Lung (tissue), 12 donors: ENCODE results near the gene TTBK2. TPM values are rescaled to one million over a fixed set of nuclear protein-coding genes. Genes with fewer than 3 reads are reported as not detected.

Experiments used
- ATAC-seq: fragments of 200-7000 bp; cut with Tn5 transposase; one replicate; pipeline ENCODE4 v1.9.1; 2020; ENCODE audit warnings: moderate number of reproducible peaks; ENCODE audit not compliant: insufficient read depth, low FRiP score
- DNase-seq, 3 donors: peaks; one replicate each; pipeline ENCODE4 v3.0.0-alpha.2; 2013 to 2017
- H3K27ac ChIP-seq, 2 donors: one replicate each; pipeline ENCODE4 v1.5.1; 2013; ENCODE audit warnings: mild to moderate bottlenecking in 2 of 2, moderate library complexity in 2 of 2, control low read depth in 1 of 2, inconsistent platforms in 1 of 2, low read depth in 1 of 2, low read length in 1 of 2
- H3K27me3 ChIP-seq, 3 donors: one replicate each; pipeline ENCODE4 v1.5.1; 2013; ENCODE audit warnings: low read length in 2 of 3; ENCODE audit not compliant: control insufficient read depth in 3 of 3, insufficient read depth in 3 of 3
- H3K36me3 ChIP-seq, 4 donors: one replicate each; pipeline ENCODE4 v1.5.1; 2013; ENCODE audit warnings: low read length in 4 of 4, mild to moderate bottlenecking in 1 of 4, moderate library complexity in 1 of 4; ENCODE audit not compliant: control insufficient read depth in 4 of 4, insufficient read depth in 4 of 4
- H3K4me1 ChIP-seq, 5 donors: one replicate each; pipeline ENCODE4 v1.5.1; 2013; ENCODE audit warnings: low read length in 5 of 5, mild to moderate bottlenecking in 2 of 5, moderate library complexity in 1 of 5; ENCODE audit not compliant: control insufficient read depth in 5 of 5, insufficient read depth in 5 of 5
- H3K4me3 ChIP-seq: one replicate; pipeline ENCODE4 v1.5.1; 2013; ENCODE audit warnings: mild to moderate bottlenecking, control low read depth, moderate library complexity
- H3K9ac ChIP-seq, 2 donors: one replicate each; pipeline ENCODE4 v1.5.1; 2013; ENCODE audit warnings: low read length in 2 of 2, control low read depth in 1 of 2; ENCODE audit not compliant: insufficient read depth in 1 of 2
- H3K9me3 ChIP-seq, 4 donors: one replicate each; pipeline ENCODE4 v1.5.1; 2013; ENCODE audit warnings: low read length in 3 of 4, mild to moderate bottlenecking in 1 of 4, moderate library complexity in 1 of 4; ENCODE audit not compliant: control insufficient read depth in 4 of 4, insufficient read depth in 3 of 4
- WGBS, 2 donors: extraction: QIAGEN DNeasy Blood & Tissue Kit; methylation state at CpG; one replicate each; pipeline ENCODE4 v1.1.7; 2013; 5-methylcytosine and 5-hydroxymethylcytosine counted together
- polyA plus RNA-seq, 2 donors: library from polyadenylated mRNA; stranded (reverse); fragments of 200-250 nt; gene quantifications; one replicate each; pipeline ENCODE4 v1.2.1, GENCODE V29; 2013
- total RNA-seq, 2 donors: library from RNA; depleted of rRNA in 1 of 2; stranded (reverse); fragments of >200 nt in 1 of 2; gene quantifications; one replicate each; pipeline ENCODE4 v1.2.1, GENCODE V29; 2014 to 2021
- TF ChIP-seq, protein P1 (sequence below): IDR thresholded peaks from 2 replicates; pipeline ENCODE4 v1.5.1; 2012; ENCODE audit warnings: mild to moderate bottlenecking; ENCODE audit errors: control extremely low read depth, extremely low read depth
- donor health status: control.
- donor health status: control.
- donor health status: Bipolar disorder and iron deficiency.
- donor health status: healthy.
- donor health status: DM: yes; HTN: yes; CAD: no.

The TTBK2 gene
- total and polyA plus RNA-seq, 4 donors, result 2.5 to 27.5 (median 9.5) TPM

DNA sequence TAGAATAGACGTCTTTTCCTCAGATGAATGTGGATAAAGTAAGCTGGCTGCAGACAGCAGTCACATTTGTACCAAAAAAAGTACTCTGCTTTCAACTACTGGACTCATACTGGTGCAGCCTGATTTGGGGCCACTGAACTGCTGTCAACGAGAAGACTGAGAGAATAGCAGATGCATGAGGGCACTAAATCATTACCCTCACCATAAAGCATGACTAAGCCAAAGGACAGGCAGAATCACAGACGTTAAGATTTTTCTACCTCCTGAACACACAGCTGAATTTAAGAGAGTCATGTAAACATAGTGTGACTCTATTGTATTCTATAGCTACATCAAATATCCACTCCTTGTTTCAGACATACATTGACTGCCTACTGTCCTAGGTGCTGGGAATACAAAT is 115.8 kb downstream of the TTBK2 start:
- no peaks in the 10 kb centered on the region for H3K9me3 ChIP-seq
- H3K27me3 ChIP-seq, result no peaks in the 10 kb centered on the region
- no peaks in the 10 kb centered on the region for H3K4me1 ChIP-seq
- H3K4me3 ChIP-seq, result no peak overlapping the region
- ATAC-seq, result no peak
- H3K27ac ChIP-seq, result no peak overlapping the region
- WGBS, 2 donors, result 69 to 85% methylated on average over 3 of the region's 3 CpGs
- peaks cover 0 to 17% (median 9%) of the 10 kb centered on the region in 4 donors for H3K36me3 ChIP-seq
- TF ChIP-seq, protein P1, sequence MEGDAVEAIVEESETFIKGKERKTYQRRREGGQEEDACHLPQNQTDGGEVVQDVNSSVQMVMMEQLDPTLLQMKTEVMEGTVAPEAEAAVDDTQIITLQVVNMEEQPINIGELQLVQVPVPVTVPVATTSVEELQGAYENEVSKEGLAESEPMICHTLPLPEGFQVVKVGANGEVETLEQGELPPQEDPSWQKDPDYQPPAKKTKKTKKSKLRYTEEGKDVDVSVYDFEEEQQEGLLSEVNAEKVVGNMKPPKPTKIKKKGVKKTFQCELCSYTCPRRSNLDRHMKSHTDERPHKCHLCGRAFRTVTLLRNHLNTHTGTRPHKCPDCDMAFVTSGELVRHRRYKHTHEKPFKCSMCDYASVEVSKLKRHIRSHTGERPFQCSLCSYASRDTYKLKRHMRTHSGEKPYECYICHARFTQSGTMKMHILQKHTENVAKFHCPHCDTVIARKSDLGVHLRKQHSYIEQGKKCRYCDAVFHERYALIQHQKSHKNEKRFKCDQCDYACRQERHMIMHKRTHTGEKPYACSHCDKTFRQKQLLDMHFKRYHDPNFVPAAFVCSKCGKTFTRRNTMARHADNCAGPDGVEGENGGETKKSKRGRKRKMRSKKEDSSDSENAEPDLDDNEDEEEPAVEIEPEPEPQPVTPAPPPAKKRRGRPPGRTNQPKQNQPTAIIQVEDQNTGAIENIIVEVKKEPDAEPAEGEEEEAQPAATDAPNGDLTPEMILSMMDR, result no peak
- no peak overlapping the region for H3K9ac ChIP-seq
- no peak for DNase-seq

DNA sequence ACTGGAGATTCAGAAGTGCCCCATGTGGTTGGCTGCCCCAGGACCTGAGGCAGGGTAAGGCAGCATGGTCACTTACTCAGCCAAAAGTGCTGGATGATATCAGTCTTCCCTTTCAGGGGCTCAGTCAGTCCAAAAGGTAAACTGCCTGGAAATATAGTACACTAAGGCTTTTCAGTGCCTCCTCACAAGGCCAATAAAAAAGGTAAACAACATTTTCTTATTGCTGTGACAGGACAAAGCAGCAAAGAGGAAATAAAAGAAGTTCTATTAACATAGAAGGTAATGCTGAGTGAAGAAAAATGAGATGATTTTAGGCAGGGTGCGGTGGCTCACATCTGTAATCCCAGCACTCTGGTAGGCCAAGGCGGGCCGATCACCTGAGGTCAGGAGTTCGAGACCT is 117.1 kb downstream of the TTBK2 start:
- peaks cover 0 to 17% (median 8%) of the 10 kb centered on the region in 4 donors for H3K36me3 ChIP-seq
- TF ChIP-seq, protein P1, result no peak
- H3K27ac ChIP-seq, result no peak overlapping the region
- WGBS, 2 donors, result 99 to 100% methylated on average over 4 of the region's 4 CpGs
- H3K4me3 ChIP-seq, result no peak overlapping the region
- DNase-seq (no peak), ATAC-seq (no peak)
- no peaks in the 10 kb centered on the region for H3K9me3 ChIP-seq
- H3K4me1 ChIP-seq, result no peaks in the 10 kb centered on the region
- no peaks in the 10 kb centered on the region for H3K27me3 ChIP-seq
- no peak overlapping the region for H3K9ac ChIP-seq

DNA sequence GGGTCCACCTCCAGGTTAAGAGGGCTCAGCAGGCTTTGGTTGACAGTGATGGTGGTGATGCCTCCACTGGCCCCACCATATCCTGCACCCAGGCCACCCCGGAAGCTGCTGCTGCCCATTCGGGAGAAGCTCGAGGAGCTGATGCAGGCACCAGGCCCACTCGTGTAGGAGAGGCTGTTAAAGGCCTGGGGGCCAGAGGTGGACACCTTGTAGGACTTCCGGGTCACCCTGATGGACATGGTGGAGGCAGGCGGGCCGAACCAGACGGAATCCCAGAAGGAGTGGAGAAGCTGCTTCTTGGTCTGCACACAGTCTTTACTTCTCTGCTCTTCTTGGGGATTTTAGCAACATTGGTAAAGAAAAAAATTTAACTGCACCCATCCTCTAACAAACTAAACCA is 118.4 kb downstream of the TTBK2 start:
- no peak overlapping the region for H3K27ac ChIP-seq
- no peaks in the 10 kb centered on the region for H3K4me1 ChIP-seq
- H3K9me3 ChIP-seq, result no peaks in the 10 kb centered on the region
- no peak for DNase-seq
- TF ChIP-seq, protein P1, result no peak
- ATAC-seq, result no peak
- no peaks in the 10 kb centered on the region for H3K27me3 ChIP-seq
- H3K4me3 ChIP-seq, result no peak overlapping the region
- H3K36me3 ChIP-seq, result peaks cover 0 to 17% (median 8%) of the 10 kb centered on the region in 4 donors
- no peak overlapping the region for H3K9ac ChIP-seq
- WGBS, 2 donors, result 96 to 99% methylated on average over 8 of the region's 8 CpGs
